ENCODE measurements around the gene ESRRG. TPM values are rescaled to one million over a fixed set of nuclear protein-coding genes. Genes with fewer than 3 reads are reported as not detected.

The ESRRG gene
- polyA plus RNA-seq: 10.1 and 19.9 TPM in 2 replicates

GRCh38 chr1:216723274-216723780 lies at the start of gene ESRRG:
ESRRG (minus strand) TSS chr1:216723429; CDS start chr1:216723299, 130 bp downstream.

